HepG2 (cell line): ENCODE measurements around the gene MEIS1. TPM values are rescaled to one million over a fixed set of nuclear protein-coding genes. Genes with fewer than 3 reads are reported as not detected.

ENCODE experiments used
- ATAC-seq: fragments of 200-7000 bp; cut with Tn5 transposase; 3 replicates; pipeline ENCODE4 v1.9.1; 2020; ENCODE audit warnings: mild to moderate bottlenecking, moderate library complexity
- BruUV-seq: library from RNA; stranded (reverse); fragments of 400-500 nt; replicated peaks from 2 replicates; lab custom pipeline; 2021; lab: Mats Ljungman, UMichigan
- CTCF ChIA-PET: fragments of 300-600 bp; formaldehyde crosslinking; extraction: SDS; loops from one replicate; lab custom pipeline; 2021; ENCODE audit warnings: low total read pairs, inconsistent platforms, low intra/inter-chr PET ratio; lab: Yijun Ruan, JAX
- POLR2A ChIA-PET: fragments of 350-600 bp; sonication (Branson Sonifier 250); formaldehyde crosslinking; loops from one replicate; lab custom pipeline; 2020; ENCODE audit warnings: antibody characterized with exemption, inconsistent platforms; lab: Yijun Ruan, JAX
- DNase-seq: peaks from one replicate; pipeline ENCODE4 v3.0.0-alpha.2; 2015; ENCODE audit warnings: low spot score
- FAIRE-seq: peaks from 3 replicates; lab custom pipeline; 2011; peaks lifted over from hg19 to GRCh38; lab: Jason Lieb, UNC
- H2AFZ ChIP-seq: one replicate; pipeline ENCODE4 v1.6.1; 2011; ENCODE audit warnings: low read length, inconsistent platforms
- H3K27ac ChIP-seq: fragments of 300-600 bp; 3 replicates; pipeline ENCODE4 v1.8.0; 2011; ENCODE audit warnings: mixed run types, mild to moderate bottlenecking, mixed read lengths, low read length, inconsistent platforms; ENCODE audit not compliant: insufficient read depth; ENCODE audit errors: extremely low read length
- H3K27me3 ChIP-seq, 2 experiments: fragments of 200-600 bp in 1 of 2; 2 replicates in 1 of 2; 3 replicates in 1 of 2; pipeline versions ENCODE4 v1.6.0 to v1.8.0; 2011; ENCODE audit warnings: low read length in 2 of 2, mild to moderate bottlenecking in 2 of 2, moderate library complexity in 2 of 2, inconsistent platforms in 1 of 2; ENCODE audit not compliant: insufficient read depth in 2 of 2, control insufficient read depth in 1 of 2
- H3K36me3 ChIP-seq, 2 experiments: fragments of 200-600 bp in 1 of 2; replicated peaks in 1 of 2; 2 replicates in 1 of 2; 3 replicates in 1 of 2; pipeline versions ENCODE4 v1.5.1 to v1.8.0; 2011; ENCODE audit warnings: low read length in 2 of 2, inconsistent platforms in 1 of 2; ENCODE audit not compliant: insufficient read depth in 2 of 2, control insufficient read depth in 1 of 2
- H3K4me1 ChIP-seq: 2 replicates; pipeline ENCODE4 v1.5.1; 2012; ENCODE audit warnings: low read length, inconsistent platforms; ENCODE audit not compliant: insufficient read depth
- H3K4me2 ChIP-seq: 2 replicates; pipeline ENCODE4 v1.6.0; 2011; ENCODE audit warnings: low read depth, low read length, inconsistent platforms
- H3K4me3 ChIP-seq, 3 experiments: fragments of 200-600 bp in 1 of 3; sonication (generic), shearing (Covaris generic) in 1 of 3; replicated peaks in 1 of 3; 2 replicates each; pipeline ENCODE4 v1.5.1; 2011 to 2016; ENCODE audit warnings: low read length in 3 of 3, inconsistent platforms in 2 of 3, low read depth in 2 of 3, mild to moderate bottlenecking in 2 of 3, control low read depth in 1 of 3, mixed read lengths in 1 of 3; ENCODE audit not compliant: insufficient read depth in 1 of 3
- H3K79me2 ChIP-seq: one replicate; pipeline ENCODE4 v1.6.1; 2011; ENCODE audit warnings: low read length, inconsistent platforms; ENCODE audit not compliant: insufficient read depth
- H3K9ac ChIP-seq: 2 replicates; pipeline ENCODE4 v1.6.0; 2011; ENCODE audit warnings: mild to moderate bottlenecking, low read depth, low read length, inconsistent platforms; ENCODE audit not compliant: insufficient read depth
- H3K9me3 ChIP-seq: 2 replicates; pipeline ENCODE4 v1.5.1; 2012; ENCODE audit warnings: mild to moderate bottlenecking, low read length
- H4K20me1 ChIP-seq: 2 replicates; pipeline ENCODE4 v1.6.0; 2011; ENCODE audit warnings: inconsistent platforms, mild to moderate bottlenecking, low read length, moderate library complexity; ENCODE audit not compliant: insufficient read depth
- JUNB ChIP-seq: sonication (generic); formaldehyde crosslinking; IDR thresholded peaks from 2 replicates; pipeline ENCODE4 v1.8.0; 2022; ENCODE audit warnings: missing genetic modification reagents, mild to moderate bottlenecking, borderline replicate concordance
- MBNL3 ChIP-seq: fragments of 250-450 bp; sonication (Bioruptor Pico); conservative IDR thresholded peaks from 2 replicates; pipeline ENCODE4 v1.8.0; 2022; ENCODE audit warnings: mild to moderate bottlenecking, inconsistent platforms
- MTF2 ChIP-seq: sonication (generic); formaldehyde crosslinking; IDR thresholded peaks from 2 replicates; pipeline ENCODE4 v1.5.0; 2020; ENCODE audit warnings: missing genetic modification reagents, borderline replicate concordance
- NR3C1 ChIP-seq: sonication (generic); formaldehyde crosslinking; IDR thresholded peaks from 2 replicates; pipeline ENCODE4 v1.4.0; 2020; ENCODE audit warnings: missing genetic modification reagents
- ZNF224 ChIP-seq: sonication (generic); formaldehyde crosslinking; IDR thresholded peaks from 2 replicates; pipeline ENCODE4 v1.5.0; 2020; ENCODE audit warnings: mild to moderate bottlenecking, missing genetic modification reagents
- ZNF282 ChIP-seq: fragments of 450-650 bp; IDR thresholded peaks from 2 replicates; pipeline ENCODE4 v1.6.1; 2018; ENCODE audit not compliant: partially characterized antibody
- WGBS: methylation state at CpG from one replicate; pipeline ENCODE4 v1.1.6; 2017; ENCODE audit warnings: low lambda C conversion rate; 5-methylcytosine and 5-hydroxymethylcytosine counted together
- in situ Hi-C: cut with HindIII; loops from 2 replicates; pipeline ENCODE4 v1.10.0; 2017; ENCODE audit warnings: low pct_unique_long_range_greater_than_20kb; ENCODE audit not compliant: extremely low pct_ligation_motif_present
- intact Hi-C: fragments of 100-400 bp; cut with micrococcal nuclease; formaldehyde crosslinking; loops from one replicate; pipeline ENCODE4 v1.10.0; 2022; ENCODE audit not compliant: unreplicated experiment
- polyA plus RNA-seq, 8 experiments: library from polyadenylated mRNA; depleted of rRNA in 3 of 8; stranded (reverse) in 7 of 8; unstranded in 1 of 8; fragments of >200 nt; fragmentation: Illumina TruSeq in 4 of 8; extraction: Trizol in 4 of 8; gene quantifications; 2 replicates each; pipeline versions ENCODE4 v1.2.1 to v1.2.3, GENCODE V29; 2011 to 2016; ENCODE audit warnings: low read depth in 4 of 8, missing spikeins in 1 of 8, mixed read lengths in 1 of 8; ENCODE audit not compliant: insufficient read depth in 1 of 8
- total RNA-seq, 5 experiments: library from RNA; depleted of rRNA; stranded (reverse); fragments of >200 nt; fragmentation: Illumina TruSeq; extraction: Trizol; gene quantifications; 2 replicates each; pipeline ENCODE4 v1.2.3, GENCODE V29; 2016; ENCODE audit warnings: low read depth in 1 of 5
- TF ChIP-seq, protein P1 (sequence below): sonication (generic); formaldehyde crosslinking; IDR thresholded peaks from 2 replicates; pipeline ENCODE4 v1.5.0; 2020; ENCODE audit warnings: missing genetic modification reagents, mild to moderate bottlenecking, borderline replicate concordance
- TF ChIP-seq, protein P2 (sequence below): sonication (generic); formaldehyde crosslinking; IDR thresholded peaks from 2 replicates; pipeline ENCODE4 v1.4.0; 2020; ENCODE audit warnings: missing genetic modification reagents, borderline replicate concordance
- TF ChIP-seq, protein P3 (sequence below): sonication (generic); formaldehyde crosslinking; IDR thresholded peaks from 2 replicates; pipeline ENCODE4 v1.8.0; 2022; ENCODE audit warnings: mild to moderate bottlenecking, missing genetic modification reagents, moderate library complexity
- TF ChIP-seq, protein P4 (sequence below): IDR thresholded peaks from 2 replicates; pipeline ENCODE4 v1.6.1; 2016; ENCODE audit warnings: low read depth
- TF ChIP-seq, protein P5 (sequence below): sonication (generic); formaldehyde crosslinking; IDR thresholded peaks from 2 replicates; pipeline ENCODE4 v1.4.0; 2020; ENCODE audit warnings: missing genetic modification reagents
- TF ChIP-seq, protein P6 (sequence below): sonication (generic); IDR thresholded peaks from 2 replicates; pipeline ENCODE4 v1.6.1; 2016; ENCODE audit warnings: low read depth, borderline replicate concordance

The MEIS1 gene
- total and polyA plus RNA-seq, 2 of the 13 experiments (the other 11 are each of a cell fraction or from before 2014, with no cell fraction given), result 3.8 to 6.0 TPM

DNA sequence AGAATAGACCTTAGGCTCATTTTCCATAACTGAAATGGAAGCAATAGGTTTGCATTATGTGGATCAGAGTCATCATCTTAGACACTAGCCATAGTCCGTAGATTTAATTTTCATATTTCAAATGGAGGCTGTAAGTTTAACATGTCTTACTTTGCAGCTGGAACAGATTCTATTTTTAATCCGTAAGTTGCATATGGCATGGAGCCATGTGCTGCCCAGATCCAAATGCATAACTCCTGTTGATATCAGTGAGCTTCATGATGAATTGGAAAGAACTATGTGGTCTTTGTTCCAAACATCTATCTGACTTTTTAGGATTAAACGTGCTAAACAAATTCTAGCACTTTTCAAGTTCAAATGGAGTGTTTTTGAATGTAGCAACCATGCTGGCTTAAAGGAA lies 43.4 kb downstream of the MEIS1 start (continued):
- TF ChIP-seq JUNB (CRISPR knock-in tag), result no peak

DNA sequence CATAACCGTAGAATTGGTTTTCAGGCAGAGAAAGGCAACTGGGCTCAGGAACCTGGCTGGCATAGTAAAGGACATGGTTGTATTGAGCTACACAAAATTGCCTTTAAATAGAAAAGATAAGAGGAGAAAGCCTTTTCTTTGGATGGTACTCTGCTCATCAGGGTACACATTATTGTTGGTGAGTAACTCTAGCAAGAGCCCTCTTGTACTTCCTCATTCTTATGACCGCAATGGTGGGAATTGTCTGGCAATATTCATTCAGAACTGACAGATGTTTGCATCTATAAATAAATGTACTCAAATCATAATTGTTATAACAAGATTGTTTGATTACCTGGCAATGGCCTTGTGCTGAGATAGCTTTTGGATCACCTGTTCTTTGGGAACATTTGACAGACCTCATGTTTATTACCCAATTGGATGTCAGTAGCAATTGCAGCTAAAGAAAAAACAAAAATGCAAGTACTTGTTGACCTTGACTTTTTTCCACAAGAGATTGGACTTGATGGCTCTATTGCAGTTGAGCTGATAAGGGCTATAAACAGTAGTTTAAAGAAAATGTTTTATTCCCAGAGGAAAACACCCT lies 43.9 kb downstream of the MEIS1 start:
- no peaks in the 10 kb centered on the region for H3K79me2 ChIP-seq
- no peak for FAIRE-seq
- H3K4me2 ChIP-seq, result no peak overlapping the region
- intact Hi-C loops, result no loop called here
- TF ChIP-seq, protein P1, sequence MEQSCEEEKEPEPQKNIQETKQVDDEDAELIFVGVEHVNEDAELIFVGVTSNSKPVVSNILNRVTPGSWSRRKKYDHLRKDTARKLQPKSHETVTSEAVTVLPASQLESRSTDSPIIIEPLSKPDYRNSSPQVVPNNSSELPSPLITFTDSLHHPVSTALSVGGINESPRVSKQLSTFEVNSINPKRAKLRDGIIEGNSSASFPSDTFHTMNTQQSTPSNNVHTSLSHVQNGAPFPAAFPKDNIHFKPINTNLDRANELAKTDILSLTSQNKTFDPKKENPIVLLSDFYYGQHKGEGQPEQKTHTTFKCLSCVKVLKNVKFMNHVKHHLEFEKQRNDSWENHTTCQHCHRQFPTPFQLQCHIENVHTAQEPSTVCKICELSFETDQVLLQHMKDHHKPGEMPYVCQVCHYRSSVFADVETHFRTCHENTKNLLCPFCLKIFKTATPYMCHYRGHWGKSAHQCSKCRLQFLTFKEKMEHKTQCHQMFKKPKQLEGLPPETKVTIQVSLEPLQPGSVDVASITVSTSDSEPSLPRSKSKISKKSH (CRISPR knock-in tag), result no peak
- TF ChIP-seq, protein P2, sequence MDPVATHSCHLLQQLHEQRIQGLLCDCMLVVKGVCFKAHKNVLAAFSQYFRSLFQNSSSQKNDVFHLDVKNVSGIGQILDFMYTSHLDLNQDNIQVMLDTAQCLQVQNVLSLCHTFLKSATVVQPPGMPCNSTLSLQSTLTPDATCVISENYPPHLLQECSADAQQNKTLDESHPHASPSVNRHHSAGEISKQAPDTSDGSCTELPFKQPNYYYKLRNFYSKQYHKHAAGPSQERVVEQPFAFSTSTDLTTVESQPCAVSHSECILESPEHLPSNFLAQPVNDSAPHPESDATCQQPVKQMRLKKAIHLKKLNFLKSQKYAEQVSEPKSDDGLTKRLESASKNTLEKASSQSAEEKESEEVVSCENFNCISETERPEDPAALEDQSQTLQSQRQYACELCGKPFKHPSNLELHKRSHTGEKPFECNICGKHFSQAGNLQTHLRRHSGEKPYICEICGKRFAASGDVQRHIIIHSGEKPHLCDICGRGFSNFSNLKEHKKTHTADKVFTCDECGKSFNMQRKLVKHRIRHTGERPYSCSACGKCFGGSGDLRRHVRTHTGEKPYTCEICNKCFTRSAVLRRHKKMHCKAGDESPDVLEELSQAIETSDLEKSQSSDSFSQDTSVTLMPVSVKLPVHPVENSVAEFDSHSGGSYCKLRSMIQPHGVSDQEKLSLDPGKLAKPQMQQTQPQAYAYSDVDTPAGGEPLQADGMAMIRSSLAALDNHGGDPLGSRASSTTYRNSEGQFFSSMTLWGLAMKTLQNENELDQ, result no peak
- TF ChIP-seq ZNF282, result no peak
- TF ChIP-seq, protein P3, sequence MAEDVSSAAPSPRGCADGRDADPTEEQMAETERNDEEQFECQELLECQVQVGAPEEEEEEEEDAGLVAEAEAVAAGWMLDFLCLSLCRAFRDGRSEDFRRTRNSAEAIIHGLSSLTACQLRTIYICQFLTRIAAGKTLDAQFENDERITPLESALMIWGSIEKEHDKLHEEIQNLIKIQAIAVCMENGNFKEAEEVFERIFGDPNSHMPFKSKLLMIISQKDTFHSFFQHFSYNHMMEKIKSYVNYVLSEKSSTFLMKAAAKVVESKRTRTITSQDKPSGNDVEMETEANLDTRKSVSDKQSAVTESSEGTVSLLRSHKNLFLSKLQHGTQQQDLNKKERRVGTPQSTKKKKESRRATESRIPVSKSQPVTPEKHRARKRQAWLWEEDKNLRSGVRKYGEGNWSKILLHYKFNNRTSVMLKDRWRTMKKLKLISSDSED (CRISPR knock-in tag), result no peak
- TF ChIP-seq, protein P4, sequence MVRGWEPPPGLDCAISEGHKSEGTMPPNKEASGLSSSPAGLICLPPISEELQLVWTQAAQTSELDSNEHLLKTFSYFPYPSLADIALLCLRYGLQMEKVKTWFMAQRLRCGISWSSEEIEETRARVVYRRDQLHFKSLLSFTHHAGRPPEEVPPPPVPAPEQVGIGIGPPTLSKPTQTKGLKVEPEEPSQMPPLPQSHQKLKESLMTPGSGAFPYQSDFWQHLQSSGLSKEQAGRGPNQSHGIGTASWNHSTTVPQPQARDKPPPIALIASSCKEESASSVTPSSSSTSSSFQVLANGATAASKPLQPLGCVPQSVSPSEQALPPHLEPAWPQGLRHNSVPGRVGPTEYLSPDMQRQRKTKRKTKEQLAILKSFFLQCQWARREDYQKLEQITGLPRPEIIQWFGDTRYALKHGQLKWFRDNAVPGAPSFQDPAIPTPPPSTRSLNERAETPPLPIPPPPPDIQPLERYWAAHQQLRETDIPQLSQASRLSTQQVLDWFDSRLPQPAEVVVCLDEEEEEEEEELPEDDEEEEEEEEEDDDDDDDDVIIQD (CRISPR knock-in tag), result no peak
- no peak for TF ChIP-seq MTF2 (CRISPR knock-in tag)
- TF ChIP-seq NR3C1 (CRISPR knock-in tag), result no peak
- TF ChIP-seq MBNL3, result no peak
- TF ChIP-seq, protein P5, sequence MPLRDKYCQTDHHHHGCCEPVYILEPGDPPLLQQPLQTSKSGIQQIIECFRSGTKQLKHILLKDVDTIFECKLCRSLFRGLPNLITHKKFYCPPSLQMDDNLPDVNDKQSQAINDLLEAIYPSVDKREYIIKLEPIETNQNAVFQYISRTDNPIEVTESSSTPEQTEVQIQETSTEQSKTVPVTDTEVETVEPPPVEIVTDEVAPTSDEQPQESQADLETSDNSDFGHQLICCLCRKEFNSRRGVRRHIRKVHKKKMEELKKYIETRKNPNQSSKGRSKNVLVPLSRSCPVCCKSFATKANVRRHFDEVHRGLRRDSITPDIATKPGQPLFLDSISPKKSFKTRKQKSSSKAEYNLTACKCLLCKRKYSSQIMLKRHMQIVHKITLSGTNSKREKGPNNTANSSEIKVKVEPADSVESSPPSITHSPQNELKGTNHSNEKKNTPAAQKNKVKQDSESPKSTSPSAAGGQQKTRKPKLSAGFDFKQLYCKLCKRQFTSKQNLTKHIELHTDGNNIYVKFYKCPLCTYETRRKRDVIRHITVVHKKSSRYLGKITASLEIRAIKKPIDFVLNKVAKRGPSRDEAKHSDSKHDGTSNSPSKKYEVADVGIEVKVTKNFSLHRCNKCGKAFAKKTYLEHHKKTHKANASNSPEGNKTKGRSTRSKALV (CRISPR knock-in tag), result no peak
- TF ChIP-seq ZNF224 (CRISPR knock-in tag), result no peak
- TF ChIP-seq, protein P6, sequence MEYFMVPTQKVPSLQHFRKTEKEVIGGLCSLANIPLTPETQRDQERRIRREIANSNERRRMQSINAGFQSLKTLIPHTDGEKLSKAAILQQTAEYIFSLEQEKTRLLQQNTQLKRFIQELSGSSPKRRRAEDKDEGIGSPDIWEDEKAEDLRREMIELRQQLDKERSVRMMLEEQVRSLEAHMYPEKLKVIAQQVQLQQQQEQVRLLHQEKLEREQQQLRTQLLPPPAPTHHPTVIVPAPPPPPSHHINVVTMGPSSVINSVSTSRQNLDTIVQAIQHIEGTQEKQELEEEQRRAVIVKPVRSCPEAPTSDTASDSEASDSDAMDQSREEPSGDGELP, result no peak
- H2AFZ ChIP-seq, result no peak overlapping the region
- H3K27me3 ChIP-seq, result no peaks in the 10 kb centered on the region
- BruUV-seq, result no TSS peak
- no peak overlapping the region for H3K9ac ChIP-seq
- no peaks in the 10 kb centered on the region for H3K36me3 ChIP-seq
- no peak for DNase-seq
- in situ Hi-C loops, result no loop called here
- H3K9me3 ChIP-seq, result no peaks in the 10 kb centered on the region
- no peak for ATAC-seq
- no peaks in the 10 kb centered on the region for H3K4me1 ChIP-seq
- 100% methylated on average over 2 of the region's 2 CpGs for WGBS
- ChIA-PET POLR2A (no interaction called here), CTCF (no interaction called here)
- no peak overlapping the region for H3K27ac ChIP-seq
- no peak overlapping the region for H3K4me3 ChIP-seq
- H4K20me1 ChIP-seq, result no peaks in the 10 kb centered on the region
